GM21360 (cell line): ENCODE data around the gene USH2A.

Source experiments
- ATAC-seq: cut with Tn5 transposase; IDR thresholded peaks from one replicate; pipeline ENCODE4 v1.9.1; 2021; ENCODE audit warnings: mild to moderate bottlenecking, moderate library complexity; ENCODE audit not compliant: unreplicated experiment

USH2A gene

GRCh38 chr1:215665215-215665614 is 758.0 kb downstream of the USH2A start:
- ATAC-seq, result no peak

GRCh38 chr1:215661033-215661432 is 762.2 kb downstream of the USH2A start:
- ATAC-seq, result no peak

GRCh38 chr1:215660259-215660658 is 763.0 kb downstream of the USH2A start:
- no peak for ATAC-seq

- ATAC-seq, result no peak
Measured at GRCh38 chr1:215657047-215657446, 766.2 kb downstream of the USH2A start.

- no peak for ATAC-seq
Measured at GRCh38 chr1:215652371-215652770, 770.9 kb downstream of the USH2A start.

GRCh38 chr1:215651867-215652266 is 771.4 kb downstream of the USH2A start:
- ATAC-seq, result no peak

- ATAC-seq, result no peak
Measured at GRCh38 chr1:215650446-215651149, 772.6 kb downstream of the USH2A start.

- ATAC-seq, result no peak
Measured at GRCh38 chr1:215648957-215649356, 774.3 kb downstream of the USH2A start.

GRCh38 chr1:215647738-215648137 is 775.5 kb downstream of the USH2A start:
- no peak for ATAC-seq

GRCh38 chr1:215645861-215646260 is 777.4 kb downstream of the USH2A start:
- ATAC-seq, result no peak

- no peak for ATAC-seq
Measured at GRCh38 chr1:215645182-215645581, 778.1 kb downstream of the USH2A start.

- ATAC-seq, result no peak
Measured at GRCh38 chr1:215643592-215644321, 779.5 kb downstream of the USH2A start.

- ATAC-seq, result no peak
Measured at GRCh38 chr1:215640429-215641148, 782.7 kb downstream of the USH2A start.

- ATAC-seq, result no peak
Measured at GRCh38 chr1:215637041-215637573, 786.1 kb downstream of the USH2A start.

- no peak for ATAC-seq
Measured at GRCh38 chr1:215636258-215636965, 786.8 kb downstream of the USH2A start.

GRCh38 chr1:215635827-215636226 is 787.4 kb downstream of the USH2A start:
- no peak for ATAC-seq

- no peak for ATAC-seq
Measured at GRCh38 chr1:215631489-215631888, 791.8 kb downstream of the USH2A start.

- no peak for ATAC-seq
Measured at GRCh38 chr1:215631040-215631439, 792.2 kb downstream of the USH2A start.

GRCh38 chr1:215625949-215626348 is 797.3 kb downstream of the USH2A start:
- ATAC-seq, result no peak

- ATAC-seq, result no peak
Measured at GRCh38 chr1:215623162-215623561, 800.1 kb downstream of the USH2A start.

- peak; percentile 64 for ATAC-seq
Measured at GRCh38 chr1:215617979-215618378, 805.3 kb downstream of the USH2A start.
